BE2C (cell line): ENCODE data around the gene OR2A5.
"Not testable (repeated sequence)": the region's sequence is repeated elsewhere in the genome, so short reads cannot be mapped to it uniquely, and the experiment has no call there.

Experiments used
- DNase-seq: peaks from one replicate; pipeline ENCODE4 v3.0.0-alpha.2; 2020
- H3K27me3 ChIP-seq: fragments of 250-450 bp; sonication (Bioruptor Pico); 2 replicates; pipeline ENCODE4 v1.5.1; 2020; ENCODE audit warnings: mild to moderate bottlenecking
- H3K36me3 ChIP-seq: fragments of 250-450 bp; sonication (Bioruptor Pico); 2 replicates; pipeline ENCODE4 v1.5.1; 2020; ENCODE audit warnings: mild to moderate bottlenecking
- H3K4me1 ChIP-seq: fragments of 250-450 bp; sonication (Bioruptor Pico); 2 replicates; pipeline ENCODE4 v1.5.1; 2020
- H3K4me3 ChIP-seq: 2 replicates; pipeline ENCODE4 v1.5.1; 2011; ENCODE audit warnings: low read depth, low read length
- H3K9me3 ChIP-seq: fragments of 250-450 bp; sonication (Bioruptor Pico); 2 replicates; pipeline ENCODE4 v1.5.1; 2020
- CTCF ChIP-seq: IDR thresholded peaks from 2 replicates; pipeline ENCODE4 v1.5.1; 2012; ENCODE audit warnings: mild to moderate bottlenecking, low read depth, low read length

OR2A5 gene

GRCh38 chr7:144009361-144009760 lies 39.4 kb upstream of the OR2A5 start:
- no peak overlapping the region for H3K4me3 ChIP-seq
- DNase-seq: no peak
- H3K36me3 ChIP-seq: no peaks in the 10 kb centered on the region
- TF ChIP-seq CTCF: no peak
- H3K4me1 ChIP-seq: no peaks in the 10 kb centered on the region
- no peaks in the 10 kb centered on the region for H3K27me3 ChIP-seq
- H3K9me3 ChIP-seq: no peaks in the 10 kb centered on the region

GRCh38 chr7:144010061-144010460 lies 38.7 kb upstream of the OR2A5 start:
- H3K4me3 ChIP-seq, H3K9me3 ChIP-seq, H3K36me3 ChIP-seq, H3K27me3 ChIP-seq, H3K4me1 ChIP-seq, DNase-seq: not testable (repeated sequence)

GRCh38 chr7:144010821-144011220 lies 37.9 kb upstream of the OR2A5 start:
- DNase-seq, H3K27me3 ChIP-seq, H3K36me3 ChIP-seq, H3K4me1 ChIP-seq, H3K4me3 ChIP-seq, H3K9me3 ChIP-seq: not testable (repeated sequence)

GRCh38 chr7:144011458-144012230 lies 37.1 kb upstream of the OR2A5 start:
- Histone ChIP-seq H3K27me3 (no peaks in the 10 kb centered on the region), H3K36me3 (no peaks in the 10 kb centered on the region), H3K9me3 (no peaks in the 10 kb centered on the region), H3K4me1 (no peaks in the 10 kb centered on the region), H3K4me3 (no peak overlapping the region)
- DNase-seq: no peak
- TF ChIP-seq CTCF: no peak

- Histone ChIP-seq H3K4me3 (no peak overlapping the region), H3K27me3 (no peaks in the 10 kb centered on the region), H3K9me3 (no peaks in the 10 kb centered on the region), H3K4me1 (no peaks in the 10 kb centered on the region), H3K36me3 (no peaks in the 10 kb centered on the region)
- TF ChIP-seq CTCF: no peak
- DNase-seq: no peak
These were observed 30.7 kb upstream of the OR2A5 start for GRCh38 chr7:144018065-144018464.

- no peak for TF ChIP-seq CTCF
- Histone ChIP-seq H3K27me3 (no peaks in the 10 kb centered on the region), H3K4me1 (no peaks in the 10 kb centered on the region), H3K9me3 (no peaks in the 10 kb centered on the region), H3K36me3 (no peaks in the 10 kb centered on the region), H3K4me3 (no peak overlapping the region)
- no peak for DNase-seq
These were observed 29.3 kb upstream of the OR2A5 start for GRCh38 chr7:144019457-144019856.

- H3K27me3 ChIP-seq: no peaks in the 10 kb centered on the region
- TF ChIP-seq CTCF: no peak
- no peak for DNase-seq
- no peak overlapping the region for H3K4me3 ChIP-seq
- H3K4me1 ChIP-seq: no peaks in the 10 kb centered on the region
- no peaks in the 10 kb centered on the region for H3K9me3 ChIP-seq
- no peaks in the 10 kb centered on the region for H3K36me3 ChIP-seq
These were observed 28.4 kb upstream of the OR2A5 start for GRCh38 chr7:144020340-144020739.
